Measurements from ENCODE around the gene POC1B.
"Not testable (repeated sequence)": the region's sequence is repeated elsewhere in the genome, so short reads cannot be mapped to it uniquely, and the experiment has no call there.

The POC1B gene

DNA sequence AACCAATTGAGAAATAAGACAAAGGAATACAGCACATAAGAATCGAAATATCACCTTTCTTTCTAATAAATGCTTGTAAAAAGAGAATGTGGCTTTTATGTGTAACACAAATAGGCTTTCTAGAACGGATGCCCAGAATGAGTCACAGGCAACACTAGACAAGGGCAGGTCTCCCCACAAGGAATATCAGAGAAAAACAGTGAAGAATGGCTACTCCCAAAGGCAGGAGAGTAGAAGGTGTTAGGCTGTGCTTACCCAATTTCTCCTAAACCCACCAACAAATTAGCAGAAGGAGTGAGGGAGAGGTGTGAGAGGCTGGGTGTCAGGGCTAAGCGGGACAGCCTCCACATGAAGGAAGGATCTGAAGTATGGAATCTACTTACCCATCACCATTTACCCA, 56.5 kb downstream of the POC1B start:
- no peak overlapping the region for H3K9ac ChIP-seq (ENCODE audit: low read depth, low read length)
- H3K4me3 ChIP-seq (ENCODE audit: low read length): no peak overlapping the region

DNA sequence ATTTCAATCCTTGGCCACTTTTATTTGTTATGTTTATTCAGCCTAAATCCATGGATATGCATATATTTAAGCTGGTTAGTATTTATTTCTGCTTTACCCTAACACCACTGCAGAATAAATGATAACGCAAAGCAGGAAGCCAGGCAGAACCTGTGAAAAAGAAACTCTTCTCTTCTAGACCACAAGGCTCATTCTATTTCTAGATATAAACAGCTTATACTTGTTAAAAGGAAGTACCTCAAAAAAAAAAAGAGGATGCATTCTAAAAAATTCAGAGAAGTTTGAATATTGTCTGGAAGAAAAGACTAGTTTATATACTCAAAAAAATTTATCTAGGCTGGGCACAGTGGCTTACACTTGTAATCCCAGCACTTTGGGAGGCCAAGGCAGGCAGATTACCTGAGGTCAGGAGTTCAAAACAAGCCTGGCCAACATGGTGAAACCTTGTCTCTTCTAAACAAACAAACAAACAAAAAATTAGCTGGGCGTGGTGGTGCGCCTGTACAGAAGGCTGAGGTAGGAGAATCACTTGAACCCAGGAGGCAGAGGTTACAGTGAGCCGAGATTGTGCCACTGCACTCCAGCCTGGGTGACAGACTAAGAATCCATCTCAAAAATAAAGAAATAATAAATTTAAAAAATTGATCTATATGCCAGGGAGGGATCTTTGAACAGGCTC, 57.1 kb downstream of the POC1B start:
- Histone ChIP-seq H3K36me3 (ENCODE audit: insufficient read depth, low read length) (no peaks in the 10 kb centered on the region), H3K4me1 (ENCODE audit: control insufficient read depth, insufficient read depth, low read length) (peaks cover 19% of the 10 kb centered on the region), H3K4me3 (ENCODE audit: low read length) (no peak overlapping the region), H3K9me3 (replicated peaks; ENCODE audit: low read length) (no peaks in the 10 kb centered on the region), H3K4me2 (ENCODE audit: low read length) (no peak overlapping the region), H3K9ac (ENCODE audit: low read depth, low read length) (no peak overlapping the region), H3K27me3 (ENCODE audit: control insufficient read depth, insufficient read depth, low read length) (no peaks in the 10 kb centered on the region)

More for the DNA sequence above, 56.5 kb downstream of the POC1B start:
- Histone ChIP-seq H3K27me3 (ENCODE audit: control insufficient read depth, insufficient read depth, low read length) (no peaks in the 10 kb centered on the region), H3K36me3 (ENCODE audit: insufficient read depth, low read length) (no peaks in the 10 kb centered on the region), H3K4me1 (ENCODE audit: control insufficient read depth, insufficient read depth, low read length) (peaks cover 19% of the 10 kb centered on the region), H3K9me3 (replicated peaks; ENCODE audit: low read length) (no peaks in the 10 kb centered on the region), H3K4me2 (ENCODE audit: low read length) (peak overlapping the region; percentile 45)

DNA sequence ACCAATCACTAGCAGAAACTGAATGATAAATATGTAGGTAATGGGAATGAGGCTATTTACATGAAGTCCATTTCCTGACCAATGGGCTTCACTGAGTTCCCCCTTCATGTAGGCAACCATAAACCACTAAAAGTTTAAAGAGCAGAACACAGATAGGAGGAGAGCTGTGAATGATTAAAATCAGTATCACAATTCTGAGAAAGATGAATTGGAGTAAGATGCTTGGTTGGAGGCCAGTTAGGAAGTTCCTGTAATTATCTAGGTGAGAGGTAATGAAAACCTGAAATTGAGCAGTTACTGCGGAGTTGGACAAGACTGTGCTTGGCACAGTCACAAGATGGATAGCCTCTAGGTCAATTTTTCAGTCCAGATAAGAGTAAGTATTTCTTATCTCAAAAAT, 57.8 kb downstream of the POC1B start:
- Histone ChIP-seq H3K9me3 (replicated peaks; ENCODE audit: low read length) (no peaks in the 10 kb centered on the region), H3K4me2 (ENCODE audit: low read length) (no peak overlapping the region), H3K27me3 (ENCODE audit: control insufficient read depth, insufficient read depth, low read length) (no peaks in the 10 kb centered on the region), H3K36me3 (ENCODE audit: insufficient read depth, low read length) (no peaks in the 10 kb centered on the region), H3K9ac (ENCODE audit: low read depth, low read length) (no peak overlapping the region), H3K4me3 (ENCODE audit: low read length) (no peak overlapping the region), H3K4me1 (ENCODE audit: control insufficient read depth, insufficient read depth, low read length) (peaks cover 18% of the 10 kb centered on the region)

DNA sequence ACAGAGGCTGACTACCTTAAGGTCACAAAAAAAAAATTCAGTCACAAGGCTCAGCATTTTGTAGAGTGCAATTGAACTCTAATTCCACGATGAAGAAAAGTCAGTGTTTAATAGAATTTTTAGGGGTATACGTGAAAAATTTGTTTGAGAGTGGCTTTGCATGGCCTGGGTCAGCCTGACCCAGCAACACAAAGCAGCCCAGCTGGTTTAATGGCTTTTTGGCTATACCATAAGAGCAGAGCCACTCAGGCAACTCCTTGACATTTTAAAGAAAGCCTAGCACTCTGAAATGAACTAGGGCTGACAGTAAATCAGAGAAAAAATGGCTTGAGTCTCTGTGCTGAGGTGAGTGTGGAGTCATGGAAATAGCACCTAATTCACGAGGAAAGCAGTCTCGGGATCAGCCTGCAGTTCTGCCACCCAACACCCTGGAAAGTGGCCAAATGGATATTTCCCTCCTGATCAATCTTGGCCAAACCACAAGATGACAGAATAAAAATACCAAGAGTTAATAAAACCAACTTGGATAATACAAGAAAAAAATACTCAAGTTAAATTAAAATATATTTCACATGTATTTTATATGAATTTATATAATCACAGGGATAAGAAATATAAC, 60.8 kb downstream of the POC1B start:
- no peak overlapping the region for H3K4me3 ChIP-seq (ENCODE audit: low read length)
- H3K4me1 ChIP-seq (ENCODE audit: control insufficient read depth, insufficient read depth, low read length): peaks cover 8% of the 10 kb centered on the region
- no peak overlapping the region for H3K4me2 ChIP-seq (ENCODE audit: low read length)
- H3K9me3 ChIP-seq (replicated peaks; ENCODE audit: low read length): no peaks in the 10 kb centered on the region
- no peaks in the 10 kb centered on the region for H3K36me3 ChIP-seq (ENCODE audit: insufficient read depth, low read length)
- no peak overlapping the region for H3K9ac ChIP-seq (ENCODE audit: low read depth, low read length)
- no peaks in the 10 kb centered on the region for H3K27me3 ChIP-seq (ENCODE audit: control insufficient read depth, insufficient read depth, low read length)

DNA sequence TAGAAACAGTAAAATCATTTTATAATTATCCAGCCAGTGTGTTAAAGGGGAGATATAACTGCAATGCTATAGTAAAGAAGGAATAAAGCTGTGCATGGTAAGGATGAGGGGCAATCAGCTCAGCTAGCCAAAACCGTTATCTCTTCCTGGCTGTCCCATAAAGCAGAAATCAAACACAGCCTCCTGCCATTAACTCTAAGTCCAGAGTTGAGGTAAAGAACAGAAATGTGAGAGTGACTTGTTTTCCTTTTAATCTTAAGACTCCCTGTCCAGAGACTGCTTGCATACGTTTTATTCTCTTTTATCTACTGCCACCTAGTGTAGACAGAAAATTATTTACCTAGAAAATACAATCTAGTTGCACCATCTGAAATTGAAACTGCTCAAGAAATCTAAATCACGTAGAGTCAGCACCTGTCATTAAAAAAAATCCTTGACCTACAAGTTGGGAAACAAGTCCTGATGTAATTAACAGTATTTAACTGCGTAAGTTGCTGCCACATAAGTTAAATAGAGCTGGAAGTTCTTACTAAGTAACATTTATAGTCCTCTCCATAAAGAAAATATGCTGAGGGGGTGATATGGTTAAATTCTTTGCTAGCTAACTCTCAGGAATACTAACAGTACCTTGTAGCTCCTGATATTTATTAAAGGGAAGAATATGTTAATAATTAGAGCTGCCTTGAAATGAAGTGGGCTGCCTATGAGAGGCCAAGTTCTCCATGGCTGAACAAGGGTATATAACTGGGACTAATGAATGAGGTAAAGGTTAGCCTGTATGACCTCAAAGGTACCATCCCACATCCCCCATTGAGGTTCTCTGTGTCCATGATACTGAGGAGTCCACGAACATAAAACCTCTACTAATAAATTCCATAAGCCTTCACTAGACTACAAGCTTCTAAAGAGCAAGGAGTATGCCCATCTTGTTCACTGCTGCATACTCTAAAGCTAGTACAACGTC, 63.9 kb downstream of the POC1B start:
- Histone ChIP-seq H3K36me3 (ENCODE audit: insufficient read depth, low read length) (no peaks in the 10 kb centered on the region), H3K4me3 (ENCODE audit: low read length) (no peak overlapping the region), H3K27me3 (ENCODE audit: control insufficient read depth, insufficient read depth, low read length) (no peaks in the 10 kb centered on the region), H3K4me2 (ENCODE audit: low read length) (peak overlapping the region; percentile 58), H3K4me1 (ENCODE audit: control insufficient read depth, insufficient read depth, low read length) (no peaks in the 10 kb centered on the region), H3K9ac (ENCODE audit: low read depth, low read length) (peak overlapping the region; percentile 43), H3K9me3 (replicated peaks; ENCODE audit: low read length) (no peaks in the 10 kb centered on the region)

DNA sequence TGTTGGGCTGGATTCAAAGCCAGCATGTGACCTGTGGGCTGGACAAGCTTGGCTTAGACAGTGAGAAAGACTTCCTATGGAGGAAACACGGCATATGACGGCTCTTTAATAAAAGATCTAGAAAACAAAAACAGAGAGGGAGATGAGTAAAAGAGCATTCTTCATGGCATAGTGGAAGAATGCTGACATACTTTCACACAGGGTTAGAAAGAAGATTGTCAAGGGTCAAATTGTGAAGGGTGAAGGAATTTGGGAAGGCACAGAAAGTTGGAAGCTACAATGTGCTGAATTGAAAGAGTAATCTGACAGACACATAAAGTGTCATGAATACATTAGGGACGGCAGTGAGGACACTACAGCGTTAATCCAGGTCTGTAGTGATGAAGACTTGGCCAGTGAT, 64.7 kb downstream of the POC1B start:
- Histone ChIP-seq H3K9ac (ENCODE audit: low read depth, low read length) (peak overlapping the region; percentile 43), H3K27me3 (ENCODE audit: control insufficient read depth, insufficient read depth, low read length) (no peaks in the 10 kb centered on the region), H3K4me3 (ENCODE audit: low read length) (no peak overlapping the region), H3K9me3 (replicated peaks; ENCODE audit: low read length) (no peaks in the 10 kb centered on the region), H3K4me2 (ENCODE audit: low read length) (no peak overlapping the region), H3K36me3 (ENCODE audit: insufficient read depth, low read length) (no peaks in the 10 kb centered on the region), H3K4me1 (ENCODE audit: control insufficient read depth, insufficient read depth, low read length) (no peaks in the 10 kb centered on the region)

DNA sequence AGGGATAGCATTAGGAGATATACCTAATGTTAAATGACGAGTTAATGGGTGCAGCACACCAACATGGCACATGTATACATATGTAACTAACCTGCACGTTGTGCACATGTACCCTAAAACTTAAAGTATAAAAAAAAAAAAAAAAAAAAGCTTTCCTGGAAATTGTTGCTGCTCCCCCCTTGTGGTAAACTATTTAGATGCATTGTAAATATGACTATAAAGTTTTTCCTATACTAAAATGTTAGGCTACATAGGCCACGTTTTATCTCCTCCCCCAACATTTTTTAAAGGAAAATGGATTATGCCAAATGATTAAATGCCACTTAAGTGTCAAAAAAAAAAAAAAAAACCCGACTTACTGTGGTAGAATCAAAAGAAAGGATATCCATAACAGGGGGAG, 66.6 kb downstream of the POC1B start:
- H3K9ac ChIP-seq (ENCODE audit: low read depth, low read length); H3K27me3 ChIP-seq (ENCODE audit: control insufficient read depth, insufficient read depth, low read length); H3K36me3 ChIP-seq (ENCODE audit: insufficient read depth, low read length); H3K9me3 ChIP-seq (replicated peaks; ENCODE audit: low read length); H3K4me3 ChIP-seq (ENCODE audit: low read length); H3K4me1 ChIP-seq (ENCODE audit: control insufficient read depth, insufficient read depth, low read length); H3K4me2 ChIP-seq (ENCODE audit: low read length): not testable (repeated sequence)

DNA sequence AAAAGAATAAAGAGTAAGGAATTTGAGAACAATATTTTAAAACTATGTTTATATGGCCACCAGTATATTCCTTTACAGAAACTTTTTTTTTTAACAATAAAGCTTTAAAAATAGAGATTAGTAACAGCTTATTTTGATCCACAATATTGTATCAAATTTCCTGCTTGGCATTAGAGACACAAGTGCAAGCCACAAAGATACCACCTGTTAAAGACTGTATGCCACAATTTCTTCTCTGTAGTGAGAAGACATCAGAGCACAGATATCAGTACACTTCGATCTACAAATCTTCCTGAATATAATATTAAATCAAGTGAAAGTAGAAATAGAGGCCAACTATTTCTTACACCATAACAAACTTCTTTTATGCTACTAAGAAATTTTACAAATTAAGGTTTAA, 69.3 kb downstream of the POC1B start:
- H3K9me3 ChIP-seq (replicated peaks; ENCODE audit: low read length): no peaks in the 10 kb centered on the region
- no peak overlapping the region for H3K9ac ChIP-seq (ENCODE audit: low read depth, low read length)
- H3K36me3 ChIP-seq (ENCODE audit: insufficient read depth, low read length): no peaks in the 10 kb centered on the region
- H3K27me3 ChIP-seq (ENCODE audit: control insufficient read depth, insufficient read depth, low read length): no peaks in the 10 kb centered on the region
- peaks cover 27% of the 10 kb centered on the region for H3K4me1 ChIP-seq (ENCODE audit: control insufficient read depth, insufficient read depth, low read length)
- H3K4me3 ChIP-seq (ENCODE audit: low read length): no peak overlapping the region
- no peak overlapping the region for H3K4me2 ChIP-seq (ENCODE audit: low read length)

DNA sequence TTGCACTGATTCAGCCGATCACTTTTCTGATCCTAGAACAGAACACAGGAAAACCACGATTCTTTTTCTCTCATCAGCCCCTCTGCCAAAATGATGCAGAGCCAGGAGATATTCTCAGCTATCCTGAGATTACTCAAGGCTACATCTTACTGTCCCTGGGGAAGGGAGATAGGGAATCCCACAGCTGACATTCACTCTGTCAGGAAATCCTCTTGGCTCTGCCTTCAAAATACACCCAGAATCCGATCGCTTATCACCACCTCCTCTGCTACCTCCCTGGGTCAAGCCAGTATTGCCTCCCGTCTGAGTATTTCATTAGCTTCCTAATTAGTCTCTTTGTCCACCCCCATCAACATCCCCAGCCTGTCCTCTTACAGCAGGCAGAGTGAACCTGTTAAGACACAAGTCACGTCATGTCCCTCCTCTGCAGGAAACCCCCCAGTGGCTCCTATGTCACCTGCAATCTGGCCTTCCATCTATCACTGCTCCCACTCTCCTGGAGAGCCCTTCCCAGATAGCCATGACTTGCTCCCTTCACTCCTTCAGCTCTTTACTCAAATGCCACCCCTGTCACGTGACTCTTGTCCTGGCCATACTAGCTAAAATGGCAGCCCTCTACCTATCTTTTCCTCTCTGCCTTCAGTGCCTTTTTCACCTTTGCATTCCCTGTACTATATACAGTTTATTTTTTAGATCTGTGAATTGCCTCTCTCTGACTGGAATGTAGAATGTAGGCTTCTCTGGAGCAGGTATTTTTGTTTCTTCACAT, 71.6 kb downstream of the POC1B start:
- H3K27me3 ChIP-seq (ENCODE audit: control insufficient read depth, insufficient read depth, low read length): no peaks in the 10 kb centered on the region
- peaks cover 39% of the 10 kb centered on the region for H3K4me1 ChIP-seq (ENCODE audit: control insufficient read depth, insufficient read depth, low read length)
- peak overlapping the region; percentile 14 for H3K9ac ChIP-seq (ENCODE audit: low read depth, low read length)
- H3K4me2 ChIP-seq (ENCODE audit: low read length): no peak overlapping the region
- H3K36me3 ChIP-seq (ENCODE audit: insufficient read depth, low read length): no peaks in the 10 kb centered on the region
- no peaks in the 10 kb centered on the region for H3K9me3 ChIP-seq (replicated peaks; ENCODE audit: low read length)
- H3K4me3 ChIP-seq (ENCODE audit: low read length): no peak overlapping the region

DNA sequence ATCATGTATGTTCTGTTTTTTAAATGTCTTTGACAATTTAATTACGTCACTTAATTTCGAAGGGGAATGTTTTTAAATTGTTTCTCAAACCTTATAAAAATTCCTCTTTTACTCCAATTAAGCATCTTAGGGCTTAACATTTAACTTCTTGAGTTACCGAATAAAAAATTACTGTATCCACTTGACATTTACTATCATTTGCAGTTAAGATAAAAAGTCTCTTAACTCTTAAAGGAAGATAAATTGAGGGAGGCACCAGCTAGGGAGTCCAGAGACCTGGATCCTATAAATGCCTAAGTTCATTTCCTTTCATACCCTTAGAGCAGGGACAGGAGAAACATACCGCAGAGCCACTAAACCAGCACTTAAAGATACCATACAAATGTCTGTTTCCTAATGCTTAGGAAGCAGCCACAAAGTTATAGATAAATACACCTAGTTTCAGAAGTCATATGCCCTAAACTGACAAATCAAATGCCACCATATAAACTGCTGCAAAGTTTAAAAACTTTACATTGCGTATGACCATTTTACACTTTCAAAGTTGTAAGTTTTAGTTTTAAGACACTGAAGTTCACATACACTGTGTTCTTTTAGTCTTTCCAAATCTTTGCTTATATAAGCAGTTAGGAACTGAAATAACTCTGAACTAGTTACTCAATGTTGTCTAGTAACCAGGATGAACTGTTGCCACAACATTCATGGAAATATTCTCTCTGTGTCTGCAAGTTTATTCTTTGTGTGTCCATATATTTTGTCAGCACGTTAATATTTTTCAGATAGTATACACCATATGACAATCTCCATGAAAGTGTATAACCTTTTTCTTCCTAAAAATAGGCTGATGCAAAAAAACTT, 72.5 kb downstream of the POC1B start:
- Histone ChIP-seq H3K9me3 (replicated peaks; ENCODE audit: low read length) (no peaks in the 10 kb centered on the region), H3K4me1 (ENCODE audit: control insufficient read depth, insufficient read depth, low read length) (peaks cover 46% of the 10 kb centered on the region), H3K4me2 (ENCODE audit: low read length) (peak overlapping the region; percentile 20), H3K27me3 (ENCODE audit: control insufficient read depth, insufficient read depth, low read length) (no peaks in the 10 kb centered on the region), H3K4me3 (ENCODE audit: low read length) (no peak overlapping the region), H3K36me3 (ENCODE audit: insufficient read depth, low read length) (no peaks in the 10 kb centered on the region), H3K9ac (ENCODE audit: low read depth, low read length) (peak overlapping the region; percentile 84)

Data from skeletal muscle satellite cell (primary cell).